Effector CD4-positive, alpha-beta T cell (primary cell): ENCODE measurements around the gene DENND1C.
A peak's percentile ranks its signal among the peaks of the same experiment; 100 is the strongest.
"Not testable (repeated sequence)": the region's sequence is repeated elsewhere in the genome, so short reads cannot be mapped to it uniquely, and the experiment has no call there.

Source experiments
- DNase-seq: peaks from one replicate; pipeline ENCODE4 v3.0.0-alpha.2; 2020

Gene DENND1C

GRCh38 chr19:6452223-6452614 lies 29.4 kb downstream of the DENND1C start:
- DNase-seq: no peak

GRCh38 chr19:6451583-6452222 lies 29.9 kb downstream of the DENND1C start:
- DNase-seq: no peak

DNA sequence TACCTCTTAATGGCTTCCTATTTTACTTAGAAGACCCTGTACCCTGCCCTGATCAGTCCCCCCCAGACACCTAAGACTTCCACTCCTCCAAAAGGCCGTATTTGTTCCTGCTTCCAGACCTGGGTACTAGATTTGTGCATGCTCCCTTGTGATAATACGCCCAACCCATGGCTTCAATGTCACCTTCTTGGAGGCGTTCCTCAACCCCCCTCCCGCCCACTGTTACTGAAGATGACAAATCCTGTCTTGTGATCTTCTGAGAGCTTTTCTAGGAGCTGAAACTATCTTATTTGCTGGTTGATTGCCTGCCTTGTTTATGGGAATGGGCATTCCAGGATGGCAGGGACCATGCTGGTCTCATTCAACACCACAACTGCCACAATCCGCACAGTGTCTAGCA lies 31.4 kb downstream of the DENND1C start:
- no peak for DNase-seq

- no peak for DNase-seq
Observed at GRCh38 chr19:6448045-6448444, 33.5 kb downstream of the DENND1C start.

DNA sequence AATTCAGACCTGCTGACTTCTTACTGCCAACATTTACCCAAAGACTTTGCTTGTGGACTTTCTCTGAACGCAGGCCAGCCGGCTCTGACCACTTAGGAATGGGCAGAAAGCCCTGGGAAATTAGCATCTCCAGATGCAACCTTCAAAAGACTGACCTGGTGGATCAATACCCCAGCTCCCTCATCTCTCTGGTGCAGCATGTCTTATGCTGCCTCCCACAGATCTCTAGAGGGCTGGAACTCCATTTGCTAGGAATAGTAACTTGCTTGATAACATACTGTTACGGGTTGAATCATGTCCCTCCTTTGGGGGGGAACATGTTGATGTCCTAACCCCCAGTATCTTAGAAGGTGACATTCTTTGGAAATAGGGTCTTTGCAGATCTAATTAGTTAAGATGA lies 35.1 kb downstream of the DENND1C start:
- DNase-seq: no peak

GRCh38 chr19:6443986-6444385 lies 37.6 kb downstream of the DENND1C start:
- DNase-seq: no peak

GRCh38 chr19:6442087-6442688 lies 39.4 kb downstream of the DENND1C start:
- no peak for DNase-seq

DNA sequence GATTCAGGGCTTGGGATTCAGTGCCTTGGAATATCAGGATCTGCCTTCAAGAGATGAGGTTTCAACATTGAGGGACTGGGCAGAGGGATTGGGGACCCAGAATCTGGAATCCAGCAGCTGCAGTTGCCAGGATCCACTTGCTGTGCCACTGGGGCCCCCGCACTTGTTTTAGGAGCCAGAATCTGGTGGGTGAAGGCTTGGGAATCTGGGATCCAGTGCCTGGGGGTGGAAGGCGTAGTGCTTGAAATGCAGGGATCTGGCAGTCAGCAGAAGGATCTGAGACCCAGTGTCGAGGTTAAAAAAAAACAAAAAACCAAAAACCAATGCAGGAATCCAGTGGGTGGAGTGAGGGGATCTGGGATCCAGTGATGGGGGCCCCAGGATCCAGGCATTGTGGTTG lies 40.7 kb downstream of the DENND1C start:
- no peak for DNase-seq

DNA sequence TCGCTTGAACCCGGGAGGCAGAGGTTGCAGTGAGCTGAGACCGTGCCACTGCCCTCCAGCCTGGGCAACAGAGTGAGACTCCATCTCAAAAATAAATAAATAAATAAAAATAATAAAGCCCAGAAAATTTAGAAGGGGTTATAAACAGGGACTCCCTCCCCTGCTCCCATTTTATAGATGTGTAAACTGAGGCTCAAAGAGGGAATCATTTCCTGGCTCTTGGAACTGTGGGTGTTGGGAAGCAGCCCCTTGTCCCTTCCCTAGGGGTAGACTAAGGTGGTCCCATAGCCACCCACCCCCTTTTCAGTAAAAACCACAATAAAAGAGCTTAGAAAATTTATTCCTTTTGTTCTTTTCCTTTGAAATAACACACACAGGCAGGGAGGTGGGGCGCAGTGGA lies 41.8 kb downstream of the DENND1C start:
- DNase-seq: no peak

DNA sequence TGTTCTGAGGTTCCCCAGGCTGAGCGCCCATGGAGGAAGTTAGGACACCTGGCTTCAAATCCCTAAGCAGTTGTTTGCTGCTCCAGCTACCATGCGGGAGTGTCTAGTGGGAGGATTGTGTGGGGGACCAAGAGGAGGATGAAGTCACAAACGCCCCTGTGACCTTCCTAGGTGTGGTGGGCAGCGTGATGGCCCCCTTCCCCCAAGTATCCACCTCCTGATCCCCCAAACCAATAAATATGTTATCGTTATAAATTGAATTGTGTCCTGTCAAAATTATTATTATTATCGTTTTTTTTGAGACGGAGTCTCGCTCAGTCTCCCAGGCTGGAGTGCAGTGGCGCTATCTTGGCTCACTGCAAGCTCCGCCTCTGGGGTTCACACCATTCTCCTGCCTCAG lies 47.9 kb downstream of the DENND1C start, which contains the start of gene SLC25A41:
SLC25A41 (minus strand) TSS at position 101 of the 400 bp plus-strand sequence; CDS start at position 31, 70 bp downstream.
- DNase-seq: no peak

DNA sequence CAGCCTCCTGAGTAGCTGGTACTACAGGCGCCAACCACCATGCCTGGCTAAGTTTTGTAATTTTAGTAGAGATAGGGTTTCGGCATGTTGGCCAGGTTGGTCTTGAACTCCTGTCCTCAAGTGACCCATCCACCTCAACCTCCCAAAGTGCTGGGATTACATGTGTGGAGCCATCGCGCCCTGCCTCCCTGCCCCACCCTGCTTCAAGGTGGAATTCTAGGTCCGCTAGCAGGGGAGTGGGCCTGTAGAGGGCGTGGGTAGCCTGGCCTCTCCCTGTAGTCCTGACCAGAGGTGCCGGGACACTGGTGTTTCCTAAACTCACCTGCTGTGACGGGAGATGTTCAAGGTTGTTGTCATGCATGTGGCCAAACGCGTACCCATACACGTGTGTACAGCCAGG lies 48.4 kb downstream of the DENND1C start:
- DNase-seq: no peak

DNA sequence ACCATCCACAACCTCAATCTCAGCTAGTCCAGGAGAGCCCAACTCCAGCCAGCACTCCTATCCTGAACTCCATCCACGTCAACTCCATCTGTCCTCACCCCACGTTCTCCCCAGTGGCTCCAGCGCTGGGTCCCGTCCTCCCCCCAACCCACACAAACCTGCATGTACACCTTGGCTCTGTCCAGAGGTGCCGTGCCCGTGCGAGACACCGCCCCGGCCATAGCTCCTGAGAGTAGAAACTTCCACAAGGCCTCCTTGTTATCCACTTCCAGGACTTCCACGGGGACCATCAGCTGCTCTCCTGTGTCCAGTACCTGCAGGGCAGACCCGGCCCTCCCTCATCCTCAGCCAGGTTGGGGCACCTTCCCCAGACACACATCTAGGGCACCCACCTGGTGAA lies 49.7 kb downstream of the DENND1C start:
- DNase-seq: no peak

DNA sequence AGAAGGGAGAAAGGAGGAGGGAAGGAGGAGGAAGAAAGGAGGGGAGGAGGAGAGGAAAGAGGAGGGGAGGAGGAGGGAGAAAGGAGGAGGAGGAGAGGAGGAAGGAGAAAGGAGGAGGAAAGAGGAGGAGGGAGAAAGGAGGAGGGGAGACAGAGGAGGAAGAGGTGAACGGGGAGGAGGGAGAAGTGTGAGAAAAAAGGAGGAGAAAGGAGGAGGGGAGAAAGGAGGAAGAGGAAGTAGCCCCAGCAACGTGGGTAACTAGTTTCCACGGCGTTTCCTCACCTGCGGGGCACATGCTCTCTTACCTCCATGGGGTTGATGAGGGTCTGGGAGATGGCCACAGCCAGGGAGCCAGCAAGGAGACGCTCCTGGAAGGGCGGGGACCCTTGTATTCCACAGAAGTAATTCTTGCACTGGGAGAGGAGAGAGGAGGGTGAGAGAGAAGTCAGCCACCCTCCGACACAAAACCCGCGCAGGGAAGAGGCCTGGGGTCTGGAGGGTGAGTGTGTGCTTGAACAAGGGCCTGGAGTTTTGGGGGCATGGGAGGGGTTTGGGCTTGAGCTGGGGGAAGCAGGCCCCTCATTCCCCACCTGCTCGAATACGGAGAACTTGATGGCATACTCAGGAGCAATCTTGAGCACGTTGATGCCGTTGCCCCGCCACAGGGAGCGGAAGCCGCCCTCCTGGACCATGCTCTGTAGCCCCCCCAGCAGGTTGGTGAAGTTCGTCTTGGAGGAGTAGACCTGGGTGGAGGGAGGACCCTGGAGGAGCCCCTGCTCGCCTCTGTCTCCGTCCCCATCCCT lies 52.0 kb downstream of the DENND1C start:
- no peak for DNase-seq

GRCh38 chr19:6428692-6429418 lies 52.7 kb downstream of the DENND1C start:
- DNase-seq: not testable (repeated sequence)

DNA sequence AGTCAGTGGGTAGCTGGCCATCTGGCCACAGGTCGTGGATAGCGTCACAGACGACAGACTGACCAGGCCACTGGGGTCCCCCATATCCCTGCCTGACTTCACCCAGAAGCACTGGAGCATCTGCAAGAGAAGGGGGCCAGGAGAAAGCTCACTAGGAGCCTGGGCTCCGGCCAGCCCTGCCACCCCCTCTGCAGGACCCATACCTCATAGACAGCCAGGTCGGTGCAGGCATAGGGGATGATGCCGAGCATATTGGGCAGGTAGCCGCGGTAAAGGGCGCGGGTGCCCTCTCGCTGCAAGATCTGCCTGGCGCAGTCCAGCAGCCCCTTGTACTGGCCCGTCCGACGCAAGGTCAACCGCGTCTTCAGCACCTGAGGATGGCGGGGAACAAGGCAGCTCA lies 54.5 kb downstream of the DENND1C start:
- DNase-seq: no peak

DNA sequence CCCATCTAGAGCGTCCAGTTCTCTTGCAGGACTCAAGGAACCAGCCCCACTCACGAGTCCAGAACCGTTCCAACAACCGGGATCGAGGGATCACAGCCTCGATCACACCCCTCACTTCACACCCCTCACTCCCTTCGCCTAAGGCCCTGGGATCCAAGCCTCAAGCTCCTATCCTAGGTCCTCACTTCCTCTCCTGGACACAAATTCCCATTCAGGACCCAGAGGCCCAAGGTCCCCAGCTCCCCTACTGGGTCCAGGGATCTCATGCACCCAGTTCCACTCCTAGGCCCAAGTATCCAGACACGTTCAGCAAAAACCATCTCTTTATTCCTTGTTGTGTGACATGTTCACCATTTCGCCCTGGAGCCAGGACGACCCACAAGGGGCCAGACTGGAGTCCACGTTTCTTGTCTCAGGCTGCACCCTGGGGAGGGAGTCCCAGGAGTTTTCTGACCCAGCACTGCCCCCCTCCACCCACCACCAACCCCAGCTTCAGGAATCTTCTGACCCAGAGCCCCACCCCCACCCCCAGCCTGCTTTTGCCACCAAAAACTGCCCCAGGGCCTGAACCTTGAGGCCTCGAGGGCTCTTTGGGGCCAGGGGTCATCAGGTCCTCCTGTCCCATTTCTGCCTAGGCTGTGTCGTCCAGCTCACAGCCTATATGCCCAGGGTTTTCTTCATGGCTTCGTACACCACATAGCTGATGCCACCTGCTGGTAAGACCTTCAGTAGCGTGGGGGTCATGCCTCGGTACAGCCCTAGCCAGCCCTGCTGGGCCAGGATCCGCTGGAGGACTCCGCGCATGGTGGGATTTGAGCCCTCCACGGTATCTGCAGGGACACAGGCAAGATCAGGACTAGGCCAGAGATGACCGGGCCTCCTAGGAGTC lies 55.6 kb downstream of the DENND1C start:
- no peak for DNase-seq

- peak; percentile 99 for DNase-seq
Observed at GRCh38 chr19:6424939-6425731, 56.5 kb downstream of the DENND1C start.

DNA sequence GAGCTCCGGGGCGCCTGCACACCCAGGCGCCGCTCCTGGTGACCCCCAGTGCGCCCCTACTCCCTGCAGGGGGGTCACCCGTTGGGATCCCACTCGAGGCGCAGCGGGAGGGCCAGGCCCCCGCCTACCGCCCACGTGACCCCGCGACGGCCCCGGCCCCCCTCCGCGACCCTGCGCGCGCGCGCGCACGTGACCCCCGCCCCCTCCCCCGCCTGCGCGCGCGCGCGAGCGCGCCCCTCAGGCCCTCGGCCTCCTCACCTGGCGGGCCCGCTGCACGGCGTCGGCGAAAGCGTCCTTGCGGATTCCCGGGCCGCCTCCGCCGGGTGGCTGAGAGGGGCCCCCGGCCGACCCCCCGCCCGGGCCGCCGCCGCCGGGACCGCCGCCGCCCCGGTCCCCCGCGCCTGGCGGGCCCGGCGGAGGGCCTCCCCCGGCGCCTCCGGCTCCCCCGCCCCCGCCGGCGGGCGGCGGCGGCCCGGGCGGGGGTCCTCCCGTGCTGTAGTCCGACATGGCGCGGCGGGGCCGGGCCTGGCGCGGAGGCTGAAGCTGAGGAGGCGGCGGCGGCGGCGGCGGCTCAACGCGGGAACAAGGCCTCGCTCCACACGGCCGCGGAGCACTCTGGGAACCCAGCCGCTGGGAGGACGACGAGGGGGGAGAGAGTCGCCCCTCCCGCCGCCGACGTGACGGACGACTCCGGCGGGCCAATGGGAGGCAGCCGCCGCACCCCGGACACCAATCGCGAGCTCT lies 57.2 kb downstream of the DENND1C start, which contains the start of gene KHSRP:
KHSRP (minus strand) TSS at position 617 of the 744 bp plus-strand sequence; CDS start at position 507, 110 bp downstream.
- DNase-seq: no peak

- DNase-seq: no peak
Observed at GRCh38 chr19:6423499-6424194, 57.9 kb downstream of the DENND1C start.
